ENCODE measurements around the gene MRPS33.
"Not testable (repeated sequence)": the region's sequence is repeated elsewhere in the genome, so short reads cannot be mapped to it uniquely, and the experiment has no call there.

MRPS33 gene

GRCh38 chr7:141014524-141015395 lies at the start of gene MRPS33:
Gene MRPS33 (minus strand): TSS chr7:141014952. CDS start chr7:141010633, 4,319 bp downstream.
- peak; percentile 99 for DNase-seq

GRCh38 chr7:141057788-141058187 lies 43.0 kb upstream of the MRPS33 start:
- DNase-seq = peak; percentile 23

- no peak for DNase-seq
These were observed 40.4 kb upstream of the MRPS33 start for GRCh38 chr7:141055146-141055545.

- DNase-seq = peak; percentile 59
These were observed 38.9 kb upstream of the MRPS33 start for GRCh38 chr7:141053626-141054025.

- no peak for DNase-seq
These were observed 31.3 kb upstream of the MRPS33 start for GRCh38 chr7:141045842-141046620.

GRCh38 chr7:141045126-141045841 lies 30.5 kb upstream of the MRPS33 start:
- no peak for DNase-seq

- no peak for DNase-seq
These were observed 28.9 kb upstream of the MRPS33 start for GRCh38 chr7:141043616-141044015.

- DNase-seq = no peak
These were observed 27.8 kb upstream of the MRPS33 start for GRCh38 chr7:141042222-141043193.

- no peak for DNase-seq
These were observed 24.6 kb upstream of the MRPS33 start for GRCh38 chr7:141039376-141039775.

- DNase-seq = not testable (repeated sequence)
These were observed 23.3 kb upstream of the MRPS33 start for GRCh38 chr7:141038100-141038499.

GRCh38 chr7:141032539-141033323 lies 18.0 kb upstream of the MRPS33 start:
- DNase-seq = not testable (repeated sequence)

- no peak for DNase-seq
These were observed 14.0 kb upstream of the MRPS33 start for GRCh38 chr7:141028767-141029166.

- DNase-seq = no peak
These were observed 12.3 kb upstream of the MRPS33 start for GRCh38 chr7:141027043-141027442.

GRCh38 chr7:141024668-141025067 lies 9.9 kb upstream of the MRPS33 start:
- no peak for DNase-seq

GRCh38 chr7:141023295-141023694 lies 8.5 kb upstream of the MRPS33 start:
- DNase-seq = no peak

- no peak for DNase-seq
These were observed 2.8 kb upstream of the MRPS33 start for GRCh38 chr7:141017555-141017954.

- DNase-seq = no peak
These were observed 1.6 kb upstream of the MRPS33 start for GRCh38 chr7:141016349-141016748.

- DNase-seq = no peak
These were observed 628 bp downstream of the MRPS33 start for GRCh38 chr7:141014125-141014523.

- no peak for DNase-seq
These were observed 1.4 kb downstream of the MRPS33 start for GRCh38 chr7:141013345-141013715.

- no peak for DNase-seq
These were observed 1.9 kb downstream of the MRPS33 start for GRCh38 chr7:141012696-141013344.

Measured in NCI-H2227 treated with DMSO at 0.1 percent for 48 hours (cell line).